ENCODE measurements around the gene PIEZO2.

Gene PIEZO2

GRCh38 chr18:11055721-11056120 is 93.6 kb downstream of the PIEZO2 start:
- DNase-seq = no peak

- DNase-seq = no peak
Measured at GRCh38 chr18:11054497-11054896, 94.9 kb downstream of the PIEZO2 start.

DNA sequence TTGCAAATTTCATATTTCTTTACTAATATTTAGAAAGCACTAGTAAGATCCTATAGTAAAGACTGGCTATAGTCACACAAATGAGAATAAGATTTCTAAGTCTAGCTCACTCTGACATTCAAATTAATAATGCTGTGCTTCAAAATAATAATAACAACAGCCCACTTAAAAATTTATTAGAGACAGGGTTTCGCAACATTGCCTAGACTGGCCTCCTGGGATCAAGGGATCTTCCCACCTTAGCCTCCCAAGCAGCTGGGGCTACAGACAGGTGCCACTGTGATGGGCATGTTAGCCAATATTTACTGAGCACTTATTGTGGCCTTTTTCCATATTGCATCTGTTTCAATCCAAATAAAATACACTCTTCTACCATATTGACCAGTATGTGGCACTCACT is 96.1 kb downstream of the PIEZO2 start:
- no peak for DNase-seq

DNA sequence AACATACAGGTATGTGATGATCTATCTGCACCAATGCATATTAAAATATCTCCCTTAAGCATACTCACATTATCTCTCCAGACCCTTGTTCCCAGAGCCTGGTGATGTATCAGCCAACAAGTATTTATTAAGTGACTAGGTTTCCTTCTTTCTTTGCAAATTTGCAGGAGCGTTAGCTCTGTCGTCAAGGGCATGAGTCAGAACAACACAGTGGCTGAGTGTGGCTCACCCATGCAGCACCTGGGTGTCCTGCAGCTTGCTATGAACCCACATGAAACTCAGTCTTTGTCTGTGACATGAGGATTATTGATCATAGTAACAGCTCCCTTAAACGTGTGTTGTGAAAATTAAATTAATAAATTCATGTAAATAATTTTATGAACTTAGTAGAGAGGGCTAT is 96.6 kb downstream of the PIEZO2 start:
- DNase-seq = no peak

- no peak for DNase-seq
Measured at GRCh38 chr18:11051462-11051861, 97.9 kb downstream of the PIEZO2 start.

GRCh38 chr18:11050966-11051365 is 98.4 kb downstream of the PIEZO2 start:
- no peak for DNase-seq

- DNase-seq = peak; percentile 59
Measured at GRCh38 chr18:11047817-11048216, 101.6 kb downstream of the PIEZO2 start.

- DNase-seq = no peak
Measured at GRCh38 chr18:11047156-11047555, 102.2 kb downstream of the PIEZO2 start.

DNA sequence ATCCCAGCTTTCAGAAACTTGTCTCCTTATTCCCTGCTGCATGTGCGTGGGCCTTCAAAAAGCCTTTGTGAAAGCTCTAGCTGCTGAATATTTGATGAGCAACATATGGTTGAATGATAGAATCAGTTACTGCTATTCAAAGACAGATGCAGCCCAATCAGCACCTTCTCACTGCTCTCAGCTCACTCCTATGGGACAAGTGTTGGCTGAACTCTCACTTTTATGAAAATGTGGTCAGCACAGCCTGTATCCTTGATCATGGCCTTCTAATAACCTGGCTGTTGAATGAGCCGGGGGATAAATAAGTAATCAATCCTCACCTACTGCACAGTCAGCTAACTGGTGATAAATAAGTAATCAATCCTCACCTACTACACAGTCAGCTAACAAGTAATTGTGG is 103.2 kb downstream of the PIEZO2 start:
- DNase-seq = no peak

- no peak for DNase-seq
Measured at GRCh38 chr18:11043694-11044093, 105.7 kb downstream of the PIEZO2 start.

DNA sequence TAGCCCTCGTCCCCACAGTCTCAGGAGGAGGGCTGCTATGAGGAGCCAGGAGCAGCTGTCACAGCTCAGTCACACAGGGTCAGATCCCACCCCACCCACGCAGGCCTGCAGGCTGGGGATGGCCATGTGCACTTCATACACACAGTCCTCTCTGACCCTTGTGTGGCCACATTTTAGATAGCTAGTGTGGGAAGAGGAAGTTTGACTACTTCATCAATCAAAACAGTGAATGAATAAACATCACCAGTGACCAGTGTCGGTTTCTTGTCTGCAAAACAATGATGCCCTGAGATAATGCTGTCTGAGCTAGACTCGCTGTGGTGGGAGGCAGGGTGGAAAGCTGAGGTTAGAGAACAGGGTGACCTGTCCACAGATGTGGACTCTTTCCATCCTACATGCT is 107.1 kb downstream of the PIEZO2 start:
- DNase-seq = no peak

GRCh38 chr18:11040823-11041656 is 108.3 kb downstream of the PIEZO2 start:
- no peak for DNase-seq

- no peak for DNase-seq
Measured at GRCh38 chr18:11040359-11040758, 109.0 kb downstream of the PIEZO2 start.

DNA sequence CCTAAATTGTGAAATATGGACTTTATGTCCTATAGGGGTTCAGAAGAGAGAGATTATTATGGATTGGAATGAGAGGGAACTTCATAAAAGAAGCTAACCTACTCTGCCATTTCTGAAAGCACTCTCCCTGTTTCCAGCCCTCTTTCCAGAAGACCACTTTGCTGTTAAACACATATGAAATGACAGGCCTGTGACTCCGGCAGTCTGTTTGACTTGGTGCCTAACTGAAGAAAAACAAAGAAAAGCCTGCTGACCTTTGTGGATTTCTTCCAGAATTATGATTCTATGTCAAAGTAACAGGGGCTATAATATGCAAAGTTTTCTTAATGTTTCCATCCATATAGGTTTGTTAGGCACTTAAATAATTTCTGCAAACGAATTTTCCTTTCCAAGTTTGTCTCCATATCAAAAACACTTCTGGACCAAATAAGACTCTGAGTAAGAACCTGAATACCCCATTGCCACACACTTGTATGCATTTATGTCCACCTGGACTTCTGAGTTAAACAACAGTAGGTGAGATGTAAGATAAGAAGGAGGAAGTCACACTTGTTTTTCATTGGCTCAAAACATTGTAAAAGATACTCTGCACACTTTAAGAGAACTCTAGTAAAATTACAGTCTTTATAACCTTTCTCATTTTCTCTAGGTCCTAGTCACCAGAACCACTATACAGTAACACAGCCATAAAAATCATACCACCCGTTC is 111.7 kb downstream of the PIEZO2 start:
- DNase-seq = no peak

- DNase-seq = no peak
Measured at GRCh38 chr18:11035814-11036495, 113.4 kb downstream of the PIEZO2 start.

DNA sequence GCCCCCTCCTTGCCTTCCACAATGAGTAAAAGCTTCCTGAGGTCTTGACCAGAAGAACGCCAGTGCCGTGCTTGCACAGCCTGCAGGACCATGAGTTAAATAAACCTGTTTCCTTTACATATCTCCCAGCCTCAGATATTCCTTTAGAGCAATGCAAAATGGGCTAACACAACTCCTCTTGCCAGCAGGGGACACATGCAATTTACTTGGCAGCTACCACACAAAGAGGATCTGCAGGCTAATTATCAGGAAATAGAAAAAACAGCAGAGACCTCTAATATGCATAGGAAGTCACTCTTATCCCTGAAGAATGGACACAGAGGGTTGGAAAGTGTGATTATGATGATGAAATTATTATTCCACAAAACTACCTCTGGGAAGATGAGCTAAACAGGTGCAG is 114.0 kb downstream of the PIEZO2 start:
- no peak for DNase-seq

DNA sequence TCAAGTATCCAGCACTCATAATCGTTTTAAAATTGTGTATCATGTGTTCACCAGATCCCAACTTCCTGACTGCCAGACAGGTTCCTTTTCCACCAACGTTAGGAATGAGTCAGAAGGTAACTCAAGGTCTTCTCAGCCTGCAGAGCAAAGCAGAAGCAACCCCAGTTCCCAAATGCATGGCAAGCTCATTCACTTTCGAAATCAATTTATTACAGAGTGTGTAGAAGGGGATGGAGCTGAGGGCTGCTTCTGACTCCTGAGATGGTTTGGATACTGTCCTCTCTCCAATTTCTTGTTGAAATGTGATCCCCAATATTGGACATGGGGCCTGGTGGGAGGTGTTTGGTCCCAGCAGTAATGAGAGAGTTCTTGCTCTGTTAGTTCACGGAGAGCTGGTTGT is 114.5 kb downstream of the PIEZO2 start:
- DNase-seq = no peak

DNA sequence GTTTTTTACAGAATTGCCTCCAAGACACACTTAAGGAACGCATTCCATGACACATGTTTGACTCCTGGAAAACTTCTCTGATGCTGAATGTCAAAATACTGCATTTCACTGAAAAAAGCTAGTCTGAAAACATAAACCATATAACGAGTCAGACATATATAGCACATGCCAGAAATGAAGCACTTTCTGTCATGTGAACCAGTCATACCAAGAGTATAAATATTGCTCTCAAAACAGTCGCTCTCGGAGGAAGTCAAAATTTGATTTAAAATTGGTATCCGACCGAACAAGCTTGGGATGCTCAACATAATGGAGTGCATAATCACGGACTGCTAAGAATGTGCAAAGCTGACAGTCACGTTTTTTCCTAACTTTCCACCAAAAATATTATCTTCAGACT is 115.9 kb downstream of the PIEZO2 start:
- no peak for DNase-seq

- DNase-seq = no peak
Measured at GRCh38 chr18:11031966-11032365, 117.4 kb downstream of the PIEZO2 start.

DNA sequence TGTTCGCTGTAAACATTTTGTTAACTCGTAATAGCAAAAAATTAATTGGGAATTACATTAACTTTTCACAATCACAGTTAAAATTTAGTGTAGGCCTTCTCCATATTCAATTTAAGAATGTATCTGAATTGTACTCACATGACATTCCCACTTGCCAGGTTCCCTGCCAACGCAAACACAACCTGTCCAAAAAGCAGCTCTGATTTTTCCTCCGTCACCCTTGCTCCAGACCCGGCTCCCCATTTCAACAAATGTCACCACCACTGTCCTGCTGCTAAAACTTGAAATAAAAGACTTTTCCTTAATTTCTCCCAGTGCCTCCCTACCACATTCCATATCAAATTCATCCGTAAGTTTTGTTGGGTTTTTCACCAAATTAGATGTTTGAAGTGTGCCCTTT is 120.3 kb downstream of the PIEZO2 start:
- DNase-seq = no peak

DNA sequence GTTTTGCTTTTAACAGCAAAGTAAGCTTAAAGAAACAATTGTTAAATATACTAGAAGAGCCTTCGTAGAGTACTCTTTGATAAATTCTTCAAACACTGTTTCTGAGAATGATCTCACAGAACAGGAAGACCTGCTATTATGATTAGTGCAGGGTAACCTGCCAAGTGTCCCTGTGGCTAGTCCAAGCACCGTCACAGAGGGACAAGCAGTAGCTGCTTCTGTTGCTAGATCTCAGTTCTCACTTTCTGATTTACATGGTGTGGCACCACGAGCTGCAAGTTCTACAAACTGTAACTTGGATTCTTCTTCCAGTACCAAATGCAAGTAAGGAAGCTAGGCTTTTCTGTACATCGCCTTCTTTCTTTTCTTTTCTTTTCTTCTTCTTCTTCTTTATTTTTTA is 121.5 kb downstream of the PIEZO2 start:
- DNase-seq = no peak

GRCh38 chr18:11025671-11026070 is 123.7 kb downstream of the PIEZO2 start:
- no peak for DNase-seq

DNA sequence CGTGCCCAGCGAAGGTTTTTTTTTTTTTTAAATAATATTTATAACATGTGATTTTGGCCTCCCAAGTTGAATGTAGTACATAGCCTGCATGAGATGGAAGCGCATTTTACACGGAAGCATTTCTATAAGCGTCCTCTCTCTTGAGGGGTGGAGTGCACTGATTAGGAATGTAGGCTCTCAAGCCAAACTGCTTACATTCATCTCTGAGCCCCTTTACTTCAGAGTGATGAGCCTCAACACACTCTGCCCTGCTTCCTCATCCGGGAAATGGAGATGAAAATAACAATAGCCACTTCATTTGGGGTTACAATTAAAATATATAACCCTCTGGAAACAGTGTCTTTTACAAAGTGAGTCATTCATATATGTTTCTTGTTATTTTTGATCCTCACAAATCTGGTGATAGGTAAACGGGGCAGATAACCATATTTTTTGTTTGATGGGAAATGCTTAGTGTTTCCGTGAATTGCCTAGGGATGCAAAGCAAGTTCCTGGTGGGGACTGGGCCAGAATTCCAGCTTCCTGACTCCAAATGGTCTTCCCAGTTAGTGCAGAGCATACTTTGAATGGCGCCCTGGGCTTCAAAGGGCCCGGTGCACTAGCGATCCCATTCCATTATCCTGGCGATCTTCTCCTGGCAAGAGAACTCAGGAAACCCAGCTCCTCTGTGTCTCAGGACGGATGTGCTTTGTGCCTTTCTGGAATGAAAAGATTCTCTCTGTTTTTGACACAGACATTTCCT is 124.3 kb downstream of the PIEZO2 start:
- no peak for DNase-seq

All from DMS79 treated with DMSO at 0.1 percent for 48 hours (cell line).